GM18873 (cell line): ENCODE data around the gene CNNM3.
"Not testable (repeated sequence)": the region's sequence is repeated elsewhere in the genome, so short reads cannot be mapped to it uniquely, and the experiment has no call there.

ENCODE experiments used
- ATAC-seq: cut with Tn5 transposase; IDR thresholded peaks from one replicate; pipeline ENCODE4 v1.9.1; 2021; ENCODE audit warnings: mild to moderate bottlenecking, moderate library complexity, moderate number of reproducible peaks; ENCODE audit not compliant: unreplicated experiment, low FRiP score

The CNNM3 gene

GRCh38 chr2:96798733-96799622 lies 17.1 kb upstream of the CNNM3 start:
- ATAC-seq, result no peak

DNA sequence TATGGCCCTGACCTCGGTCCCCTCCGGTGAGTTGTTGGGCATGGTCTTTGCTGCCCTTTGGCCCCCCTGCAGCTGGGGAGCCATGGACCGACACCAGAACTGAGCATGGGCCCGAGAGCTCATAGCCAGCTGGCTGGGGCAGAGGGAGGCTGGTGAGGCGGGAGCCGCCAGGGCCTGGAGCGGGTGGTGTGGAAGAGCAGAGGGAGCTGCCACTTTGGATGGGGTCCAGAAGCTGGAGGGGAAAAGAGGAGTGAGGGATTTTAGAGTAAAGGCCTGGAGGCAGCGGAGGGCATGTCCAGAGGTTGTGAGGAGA lies 16.5 kb upstream of the CNNM3 start:
- ATAC-seq, result no peak

DNA sequence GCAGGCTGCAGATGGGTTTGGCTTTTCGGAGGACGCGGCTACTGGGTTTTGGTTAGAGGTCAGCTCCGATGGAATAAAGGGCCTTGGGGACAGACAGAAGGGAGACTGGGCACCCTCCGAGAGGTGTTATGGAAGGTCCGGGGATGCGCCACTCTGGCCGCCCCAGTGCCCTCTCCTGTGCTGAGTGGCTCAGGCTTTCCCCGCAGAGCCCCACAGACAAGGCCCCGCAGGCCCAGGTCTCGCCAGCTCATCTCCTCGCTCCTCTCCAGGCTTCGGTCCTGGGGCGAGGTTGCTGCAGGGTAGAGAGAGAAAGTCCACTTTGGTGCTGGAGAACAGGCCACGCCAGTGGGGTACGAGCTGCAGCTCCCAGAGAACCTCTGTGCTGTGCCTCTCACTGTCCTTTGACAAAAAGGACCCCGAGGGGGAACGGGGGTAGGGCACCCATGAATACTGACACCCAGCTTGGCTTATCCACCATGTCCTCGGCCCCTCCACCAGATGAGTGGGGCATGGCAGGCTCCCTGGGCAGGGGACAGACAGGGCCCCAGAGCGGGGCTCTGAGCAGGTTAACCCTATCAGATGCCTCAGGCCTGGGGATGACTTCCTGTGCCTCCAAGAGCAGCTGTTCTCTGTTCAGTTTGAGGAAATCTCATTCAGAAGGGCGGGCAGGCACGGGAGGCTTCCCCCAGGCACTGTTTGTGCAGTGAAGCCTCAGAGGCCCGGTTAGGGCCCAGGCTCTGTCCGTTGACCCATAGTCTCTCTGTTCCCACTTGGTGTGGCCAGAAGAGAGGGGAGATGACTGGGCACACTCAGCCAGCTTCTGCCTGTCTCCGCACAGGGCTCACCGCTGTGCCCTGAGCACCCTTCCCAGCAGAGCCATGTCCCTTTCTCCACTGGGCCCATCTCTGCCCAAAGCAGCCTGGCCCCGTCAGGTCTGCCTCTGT lies 15.7 kb upstream of the CNNM3 start:
- peak; percentile 23 for ATAC-seq

DNA sequence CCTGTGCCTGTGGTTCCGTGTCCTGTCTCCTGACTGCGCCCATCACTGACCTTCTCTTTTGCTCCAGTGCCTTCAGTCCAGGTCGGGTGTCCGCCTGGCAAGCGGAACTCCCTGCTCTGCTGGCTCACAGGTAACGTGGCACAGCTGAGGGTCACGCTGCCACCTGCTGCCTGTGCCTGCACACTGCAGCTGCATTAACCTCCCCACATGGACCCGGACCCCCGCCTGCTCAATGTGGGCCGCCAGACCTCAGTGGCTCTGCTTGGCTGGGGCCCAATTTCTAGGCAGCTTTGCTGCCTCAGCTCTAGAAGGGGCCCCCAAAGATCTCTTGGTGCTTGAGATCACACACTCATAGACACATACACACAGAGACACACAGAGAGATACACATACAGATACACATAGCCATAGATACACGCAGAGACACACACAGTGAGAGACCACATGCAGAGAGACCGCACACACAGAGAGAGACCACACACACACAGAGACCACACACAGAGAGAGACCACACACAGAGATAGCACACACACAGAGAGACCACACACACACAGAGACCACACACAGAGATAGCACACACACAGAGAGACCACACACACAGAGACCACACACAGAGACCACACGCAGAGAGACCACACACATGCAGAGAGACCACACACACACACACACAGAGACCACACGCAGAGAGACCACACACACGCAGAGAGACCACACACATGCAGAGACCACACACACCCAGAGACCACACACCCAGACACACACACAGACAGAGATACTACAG lies 14.9 kb upstream of the CNNM3 start:
- ATAC-seq, result peak; percentile 71

DNA sequence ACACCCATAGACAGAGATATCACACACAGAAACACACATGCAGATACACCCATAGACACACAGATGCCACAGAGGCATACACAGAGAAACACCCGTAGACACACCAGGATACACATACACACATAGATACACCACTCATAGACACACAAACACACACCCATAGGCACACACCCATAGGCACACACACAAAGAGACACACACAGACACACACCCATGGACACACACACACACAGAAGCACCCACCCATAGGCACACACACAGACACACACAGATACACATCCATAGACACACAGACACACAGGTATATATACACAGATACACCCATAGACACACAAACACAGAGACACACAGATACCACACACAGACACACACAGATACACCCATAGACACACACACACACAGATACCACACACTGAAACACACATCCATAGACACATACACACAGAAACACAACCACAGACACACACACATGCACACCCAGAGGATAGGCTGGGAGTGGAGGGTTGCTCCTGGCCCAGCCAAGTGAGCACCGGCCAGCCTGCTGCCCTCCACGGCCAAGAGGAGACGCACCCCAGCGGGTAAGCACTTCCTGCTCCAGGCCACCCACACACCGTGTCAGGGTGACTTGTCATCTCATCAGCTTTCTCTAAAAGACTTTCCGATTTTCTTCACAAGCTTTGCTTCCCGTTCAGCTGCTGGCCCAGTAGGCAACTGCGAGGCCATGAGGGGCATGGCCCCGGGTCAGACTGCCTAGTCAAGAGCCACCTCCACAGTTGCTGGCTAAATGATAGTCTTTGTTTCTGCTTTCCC lies 14.1 kb upstream of the CNNM3 start:
- ATAC-seq, result no peak

- no peak for ATAC-seq
Observed at GRCh38 chr2:96802721-96803120, 13.3 kb upstream of the CNNM3 start.

DNA sequence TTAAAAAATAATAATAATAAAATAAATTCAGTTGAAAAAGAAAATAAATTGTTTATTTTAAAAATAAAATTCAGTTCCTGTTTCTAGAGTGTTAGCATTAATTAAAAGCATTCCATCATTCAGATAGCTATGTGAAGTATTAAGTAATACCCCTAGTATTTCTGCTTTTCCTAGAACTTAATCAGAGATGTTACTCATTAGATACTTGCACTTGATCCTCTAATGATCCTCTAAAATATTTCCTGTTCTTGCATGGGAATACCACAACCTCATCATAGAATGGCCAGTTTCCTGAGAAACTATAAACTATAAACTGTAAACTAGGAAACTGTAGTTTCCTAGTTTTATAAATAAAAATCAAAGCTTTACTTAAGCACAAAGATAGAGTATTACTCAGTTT lies 11.1 kb upstream of the CNNM3 start:
- no peak for ATAC-seq

- not testable (repeated sequence) for ATAC-seq
Observed at GRCh38 chr2:96805946-96806345, 10.1 kb upstream of the CNNM3 start.

GRCh38 chr2:96806468-96807126 lies 9.5 kb upstream of the CNNM3 start:
- peak; percentile 56 for ATAC-seq

DNA sequence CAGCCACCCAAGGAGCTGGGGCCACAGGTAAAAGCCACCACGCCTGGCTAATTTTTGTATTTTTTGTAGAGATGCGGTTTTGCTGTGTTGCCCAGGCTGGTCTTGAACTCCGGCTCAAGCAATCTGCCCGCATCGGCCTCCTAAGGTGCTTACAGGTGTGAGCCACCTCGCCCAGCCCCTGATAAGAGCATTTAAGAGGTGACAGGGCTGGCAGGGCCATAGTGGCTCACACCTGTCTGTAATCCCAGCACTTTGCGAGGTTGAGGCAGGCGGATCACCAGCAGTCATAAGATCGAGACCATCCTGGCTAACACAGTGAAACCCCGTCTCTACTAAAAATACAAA lies 9.0 kb upstream of the CNNM3 start:
- ATAC-seq, result no peak

DNA sequence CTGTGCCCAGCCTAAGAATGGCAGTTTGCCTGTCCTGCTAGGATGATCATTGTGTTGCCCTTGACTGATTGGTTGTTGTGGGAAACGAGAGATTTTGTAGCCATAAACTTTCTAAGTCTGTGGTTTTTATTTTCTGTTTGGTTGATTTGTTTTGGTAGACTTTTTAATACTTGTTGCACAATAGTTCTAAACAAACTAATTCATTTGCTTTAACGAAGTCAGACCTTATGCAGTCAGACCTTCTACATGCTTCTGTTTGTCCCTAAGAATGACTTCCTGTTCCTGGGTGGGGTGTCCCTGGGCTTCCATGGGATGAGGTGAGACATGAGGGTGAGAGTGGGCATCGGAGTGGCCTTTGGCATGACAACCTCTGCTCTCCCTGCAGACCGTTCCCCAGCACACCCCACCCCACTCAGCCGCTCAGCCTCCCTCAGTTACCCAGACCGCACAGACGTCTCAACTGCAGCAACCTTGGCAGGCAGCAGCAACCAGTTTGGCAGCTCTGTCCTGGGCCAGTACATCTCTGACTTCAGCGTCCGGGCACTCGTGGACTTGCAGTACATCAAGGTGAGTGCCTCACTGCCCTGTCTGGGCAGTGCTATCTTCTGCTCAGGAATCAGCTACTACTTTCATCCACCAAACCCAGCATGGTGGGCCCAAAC lies 7.8 kb upstream of the CNNM3 start:
- ATAC-seq, result no peak

DNA sequence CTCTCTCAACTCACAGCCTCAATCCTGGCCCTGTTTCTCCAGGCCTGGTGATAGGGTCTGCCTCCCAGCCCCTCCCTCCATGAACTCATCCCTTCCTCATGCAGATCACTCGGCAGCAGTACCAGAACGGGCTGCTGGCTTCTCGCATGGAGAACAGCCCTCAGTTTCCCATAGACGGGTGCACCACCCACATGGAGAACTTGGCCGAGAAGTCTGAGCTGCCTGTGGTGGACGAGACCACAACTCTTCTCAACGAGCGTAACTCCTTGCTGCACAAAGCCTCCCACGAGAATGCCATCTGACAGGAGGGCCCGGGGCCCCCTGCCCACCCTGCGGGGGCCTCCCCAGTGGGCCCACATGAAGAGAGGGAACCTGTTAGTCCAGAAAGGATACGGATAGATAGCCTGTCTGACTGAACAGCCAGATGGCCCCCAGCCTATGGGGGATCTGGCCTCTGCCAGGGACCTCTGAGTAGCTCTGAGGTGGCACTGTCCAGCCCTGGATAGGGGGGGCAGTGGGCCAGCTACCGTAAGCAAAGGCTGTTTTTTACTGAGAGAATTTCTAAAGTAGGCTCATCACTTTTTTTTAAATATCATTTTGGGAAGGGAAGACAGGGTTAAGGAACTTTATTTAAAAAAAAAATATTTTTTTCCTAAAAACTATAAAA lies 6.7 kb upstream of the CNNM3 start:
- no peak for ATAC-seq

DNA sequence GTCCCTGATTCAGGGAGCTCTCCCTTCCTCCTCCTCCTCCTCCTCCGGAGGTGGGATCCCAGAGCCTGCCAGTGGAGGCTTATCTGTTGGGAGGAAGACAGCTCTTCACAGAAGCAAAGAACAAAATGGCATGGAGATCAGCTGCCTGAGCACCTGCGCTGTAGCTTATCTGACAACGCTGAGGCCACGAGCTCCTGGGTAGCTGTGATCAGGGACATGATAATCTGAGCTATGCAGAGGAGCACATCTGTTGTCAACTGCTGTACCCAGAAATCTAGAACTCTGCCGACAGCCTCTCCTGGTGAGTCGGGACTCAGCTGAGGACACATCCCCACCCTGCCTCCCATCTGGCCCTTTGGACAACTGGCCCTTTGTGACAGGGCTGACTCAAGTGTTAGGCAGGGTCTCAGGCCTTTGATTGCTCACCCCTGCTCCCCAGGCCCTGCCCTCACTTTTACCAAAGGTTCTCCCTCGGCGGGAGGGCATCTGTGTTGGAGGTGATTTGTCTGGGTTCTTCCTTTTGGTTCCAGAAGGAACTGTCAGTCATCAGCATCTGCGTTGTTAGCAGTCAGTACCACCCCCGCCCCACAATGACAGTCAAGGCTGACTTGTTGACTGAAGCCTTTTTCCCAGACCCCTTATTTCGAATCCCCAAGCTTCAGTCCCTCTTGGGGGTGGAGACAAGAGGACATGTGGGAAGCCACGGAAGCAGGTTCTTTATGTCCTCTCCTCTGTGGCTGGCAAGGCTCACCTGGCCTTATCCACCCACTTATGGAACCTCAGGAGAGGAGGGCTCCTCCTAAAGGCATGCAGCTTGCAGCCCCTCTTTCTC lies 5.9 kb upstream of the CNNM3 start:
- no peak for ATAC-seq

DNA sequence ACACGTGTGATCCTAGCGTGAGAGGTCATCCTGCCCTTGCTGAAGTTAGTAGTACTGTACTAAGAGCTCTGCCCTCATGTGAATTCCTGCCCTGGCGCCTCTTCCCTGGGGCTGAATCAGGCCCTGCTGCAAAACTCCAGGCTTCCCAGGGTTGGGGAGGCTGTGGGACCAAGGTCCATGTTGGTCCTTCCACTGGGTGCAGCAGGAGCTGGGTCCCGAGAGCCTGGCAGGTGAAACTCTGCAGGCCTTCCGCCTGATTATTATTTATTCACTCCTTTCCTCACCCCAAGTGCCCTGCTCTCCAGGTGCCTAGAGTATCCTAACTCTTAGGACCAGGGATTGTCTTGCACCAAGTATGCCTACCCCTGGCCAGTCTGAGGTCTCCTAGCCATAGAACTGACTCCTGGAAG lies 5.3 kb upstream of the CNNM3 start:
- ATAC-seq, result no peak

DNA sequence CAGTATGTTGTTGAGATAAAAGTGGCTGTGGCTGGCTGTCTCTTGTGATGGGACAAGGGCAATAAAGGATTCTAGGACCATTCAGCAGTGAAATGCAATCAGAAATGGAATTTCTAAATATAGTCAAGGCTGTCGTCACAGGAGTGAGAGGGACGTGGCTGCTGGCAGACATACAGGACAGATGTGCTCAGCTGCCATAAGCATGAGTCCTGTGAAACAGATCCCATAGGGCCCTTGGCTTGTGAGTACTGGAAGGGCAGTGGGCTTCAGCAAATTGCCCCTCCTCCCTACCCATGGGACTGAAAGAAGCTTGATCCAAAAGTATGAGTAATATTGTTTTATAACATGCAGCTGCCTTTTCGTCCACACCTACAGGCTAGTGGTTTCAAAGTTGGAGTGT lies 4.2 kb upstream of the CNNM3 start:
- ATAC-seq, result no peak

GRCh38 chr2:96813656-96814055 lies 2.4 kb upstream of the CNNM3 start:
- no peak for ATAC-seq

DNA sequence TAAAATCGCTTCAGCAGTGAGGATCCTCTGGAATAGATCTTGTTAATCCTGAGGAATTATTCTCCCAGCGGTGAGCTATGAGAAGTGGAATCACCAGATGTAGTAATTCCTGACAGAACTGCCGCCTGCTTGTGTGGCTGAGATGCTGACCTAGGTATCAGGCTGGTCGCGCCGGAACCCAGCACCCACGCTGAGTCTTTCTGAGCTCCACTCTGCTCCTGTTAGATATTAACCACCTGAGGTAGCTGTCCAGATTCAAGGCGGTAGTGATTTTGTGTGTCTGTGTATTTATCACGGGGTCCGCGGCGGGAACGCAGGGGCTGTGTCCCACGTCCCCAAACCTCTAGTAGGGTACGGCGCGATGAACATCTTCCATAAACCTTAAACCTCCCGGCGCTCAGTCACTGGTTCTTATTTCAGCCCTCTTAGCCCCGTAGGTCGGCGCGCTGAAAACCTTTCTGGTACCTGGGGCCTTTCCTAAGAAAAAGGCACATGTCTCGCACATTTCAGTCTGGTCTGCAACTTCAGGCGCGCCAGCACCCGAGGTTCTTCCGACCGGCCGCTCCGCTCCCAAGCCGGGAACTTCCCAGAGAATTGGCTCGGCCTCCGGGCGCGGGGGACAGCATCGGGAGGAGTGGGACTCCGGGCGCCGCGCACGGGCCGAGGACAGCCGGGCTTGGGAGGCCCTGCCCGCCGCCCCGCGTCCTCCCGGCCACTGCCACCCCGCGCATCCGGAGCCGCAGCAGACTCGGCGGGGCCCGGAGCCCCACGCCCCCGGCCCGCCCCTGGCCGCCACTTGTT lies 542 bp upstream of the CNNM3 start:
- ATAC-seq, result peak; percentile 7
